ENCODE results near the gene GALNT14.

DNA sequence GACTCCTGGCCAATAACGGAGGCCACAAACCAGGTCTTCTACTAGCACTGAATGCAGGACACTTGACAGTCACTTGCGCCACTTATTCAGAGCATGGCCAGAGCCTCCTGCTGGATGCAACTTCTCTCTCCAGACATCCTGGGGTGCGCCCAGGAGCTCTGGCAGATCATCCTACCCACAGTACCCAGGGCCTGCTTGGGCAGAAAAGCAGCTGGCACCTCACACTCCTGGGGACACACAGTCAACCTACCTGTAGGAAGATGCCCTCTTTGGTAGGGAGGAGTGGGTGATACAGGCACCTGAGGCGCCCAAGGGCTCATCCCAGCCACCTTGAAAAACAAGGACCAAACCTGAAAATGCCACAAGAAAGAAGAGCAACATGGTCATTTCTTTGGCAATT lies 13.3 kb downstream of the GALNT14 start:
- TF ChIP-seq POLR2A (IDR thresholded peaks at IDR 0.05; ENCODE audit: low read length) (no peak), GATA1 (IDR thresholded peaks at IDR 0.05; ENCODE audit: low read depth, low read length) (no peak)

All from erythroblast (primary cell).